Duodenal mucosa (tissue), 2 donors: ENCODE results near the gene ARSB.

Experiments
- H3K27ac ChIP-seq: one replicate; pipeline ENCODE4 v1.7.0; 2013; ENCODE audit warnings: low read depth, low read length
- H3K27me3 ChIP-seq, 2 donors: one replicate each; pipeline ENCODE4 v1.7.0; 2013; ENCODE audit warnings: low read length in 2 of 2, control low read depth in 1 of 2; ENCODE audit not compliant: insufficient read depth in 2 of 2, control insufficient read depth in 1 of 2
- H3K36me3 ChIP-seq, 2 donors: one replicate each; pipeline ENCODE4 v1.7.0; 2013; ENCODE audit warnings: low read length in 2 of 2, control low read depth in 1 of 2; ENCODE audit not compliant: insufficient read depth in 2 of 2, control insufficient read depth in 1 of 2
- H3K4me1 ChIP-seq, 2 donors: one replicate each; pipeline ENCODE4 v1.7.0; 2013; ENCODE audit warnings: low read length in 2 of 2, control low read depth in 1 of 2; ENCODE audit not compliant: insufficient read depth in 2 of 2, control insufficient read depth in 1 of 2
- H3K4me3 ChIP-seq, 2 donors: one replicate each; pipeline ENCODE4 v1.7.0; 2013; ENCODE audit warnings: low read length in 2 of 2, low read depth in 1 of 2
- H3K9ac ChIP-seq, 2 donors: one replicate each; pipeline ENCODE4 v1.7.0; 2013; ENCODE audit warnings: low read length in 2 of 2, low read depth in 1 of 2
- H3K9me3 ChIP-seq, 2 donors: one replicate each; pipeline ENCODE4 v1.7.0; 2013; ENCODE audit warnings: low read length in 2 of 2, control low read depth in 1 of 2; ENCODE audit not compliant: control insufficient read depth in 1 of 2

The ARSB gene

DNA sequence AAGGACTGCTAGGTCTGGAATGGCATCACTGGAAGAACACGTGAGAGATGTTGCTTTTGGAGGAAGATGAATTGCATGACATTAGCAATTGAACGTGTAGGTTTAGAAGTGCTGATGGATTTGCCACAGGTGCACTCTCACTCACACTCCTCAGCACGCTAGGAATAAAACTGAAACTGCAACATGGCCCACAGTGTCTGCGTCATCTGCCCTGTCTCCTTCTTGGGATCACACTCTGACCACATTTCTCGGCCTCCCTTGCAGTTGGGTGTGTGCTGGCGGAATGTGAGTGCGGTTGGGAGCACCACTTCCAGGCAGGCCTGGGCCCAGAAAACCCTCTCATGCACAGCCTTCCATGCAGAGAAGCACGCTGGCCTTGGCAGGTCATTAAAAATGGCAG lies 183.7 kb downstream of the ARSB start:
- Histone ChIP-seq H3K27ac (no peak overlapping the region), H3K4me1 (no peaks in the 10 kb centered on the region), H3K9me3 (peaks cover 0 to 5% of the 10 kb centered on the region in 2 donors), H3K4me3 (no peak overlapping the region), H3K27me3 (no peaks in the 10 kb centered on the region), H3K9ac (no peak overlapping the region), H3K36me3 (no peaks in the 10 kb centered on the region)

DNA sequence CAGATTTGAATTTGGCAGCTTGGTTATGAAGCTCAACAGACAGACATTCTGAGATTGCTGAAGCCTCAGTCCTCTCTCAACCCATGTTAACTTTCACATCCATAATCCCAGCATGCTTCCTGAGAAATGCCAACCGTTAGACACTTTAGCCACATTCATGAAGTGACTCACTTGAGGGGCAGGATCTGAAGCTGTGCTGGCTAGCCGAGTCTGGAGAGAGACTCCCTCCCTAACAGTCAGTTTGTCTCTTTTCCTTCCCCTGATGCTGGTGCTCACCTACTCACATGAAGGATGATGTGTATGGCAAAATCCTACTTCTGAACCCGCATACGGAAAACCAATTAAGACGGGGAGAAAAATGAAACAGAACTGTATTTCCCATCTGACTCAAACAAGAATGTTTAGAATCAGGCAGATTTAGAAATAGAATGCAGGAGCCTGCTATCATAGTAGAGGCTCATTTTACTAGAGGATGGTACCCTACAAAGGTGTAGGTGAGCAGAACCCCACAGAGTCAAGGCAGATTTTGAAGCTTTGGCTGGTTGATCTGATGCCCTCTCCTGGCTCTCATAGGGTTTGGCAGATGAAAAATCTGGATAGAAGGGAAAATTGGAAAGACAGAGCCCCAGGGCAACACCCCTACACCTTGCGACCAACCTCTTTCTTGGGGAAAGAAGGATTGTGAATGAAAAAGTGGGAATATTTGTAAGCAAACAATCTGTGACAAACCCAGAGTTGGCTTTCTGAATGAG lies 185.7 kb downstream of the ARSB start:
- H3K36me3 ChIP-seq: no peaks in the 10 kb centered on the region
- H3K4me3 ChIP-seq: no peak overlapping the region
- H3K9ac ChIP-seq: no peak overlapping the region
- H3K27me3 ChIP-seq: no peaks in the 10 kb centered on the region
- H3K4me1 ChIP-seq: no peaks in the 10 kb centered on the region
- H3K9me3 ChIP-seq: peaks cover 0 to 5% of the 10 kb centered on the region in 2 donors
- H3K27ac ChIP-seq: no peak overlapping the region

DNA sequence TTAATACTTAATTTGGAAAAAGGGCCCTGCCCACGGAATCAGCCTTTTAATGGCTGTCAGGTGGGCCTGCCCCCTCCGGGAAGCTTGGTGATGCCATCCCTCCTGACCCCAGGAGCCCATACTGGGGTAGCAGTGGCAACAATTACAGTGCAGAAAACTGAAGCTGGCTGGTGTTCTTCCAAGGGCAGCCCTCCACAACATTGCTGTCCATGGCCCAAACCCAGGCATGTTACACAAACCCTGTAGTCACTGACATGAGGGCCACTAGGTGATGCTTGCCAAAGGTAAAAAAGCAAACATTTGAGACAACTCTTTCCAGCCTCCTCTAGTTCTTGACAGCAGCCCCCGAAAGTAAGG lies 186.5 kb downstream of the ARSB start:
- H3K4me3 ChIP-seq: no peak overlapping the region
- no peaks in the 10 kb centered on the region for H3K27me3 ChIP-seq
- H3K27ac ChIP-seq: no peak overlapping the region
- no peak overlapping the region for H3K9ac ChIP-seq
- peaks cover 0 to 5% of the 10 kb centered on the region in 2 donors for H3K9me3 ChIP-seq
- no peaks in the 10 kb centered on the region for H3K36me3 ChIP-seq
- no peaks in the 10 kb centered on the region for H3K4me1 ChIP-seq

DNA sequence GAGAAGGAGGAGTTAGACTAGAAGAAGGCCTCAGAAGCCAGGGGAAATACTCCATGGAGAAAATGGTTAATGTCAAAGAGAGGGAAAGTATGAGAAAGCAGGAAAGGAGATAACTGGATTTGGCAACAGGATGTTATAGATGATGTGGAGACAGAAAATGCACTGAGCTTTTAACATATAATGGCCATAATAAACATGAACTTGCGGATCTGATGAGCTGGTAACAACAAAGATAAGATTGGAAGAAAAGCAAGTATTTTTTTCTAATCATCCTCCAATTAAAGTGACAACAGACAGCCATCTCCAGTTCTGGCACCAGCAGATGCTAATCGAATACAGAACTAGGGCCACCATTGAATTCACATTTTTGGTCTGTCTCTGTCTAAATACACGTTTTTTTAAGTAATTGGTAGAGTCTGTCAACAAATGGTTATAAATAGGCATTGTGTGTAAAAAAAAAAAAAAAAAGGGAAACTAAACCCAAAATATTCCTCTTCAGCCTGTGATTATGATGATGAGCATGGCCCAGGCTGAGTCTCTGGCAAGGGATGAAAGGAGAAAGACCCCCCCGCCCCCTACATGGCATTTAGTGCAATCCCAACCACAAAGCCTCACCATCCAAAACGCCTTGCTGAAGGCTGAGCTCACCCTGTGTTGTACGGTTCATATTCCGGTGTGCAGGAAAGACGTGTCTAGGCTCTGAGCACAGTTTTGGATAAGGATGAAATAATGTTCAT lies 187.0 kb downstream of the ARSB start:
- Histone ChIP-seq H3K27me3 (no peaks in the 10 kb centered on the region), H3K9ac (no peak overlapping the region), H3K27ac (no peak overlapping the region), H3K36me3 (no peaks in the 10 kb centered on the region), H3K4me3 (no peak overlapping the region), H3K9me3 (peaks cover 0 to 5% of the 10 kb centered on the region in 2 donors), H3K4me1 (no peaks in the 10 kb centered on the region)

DNA sequence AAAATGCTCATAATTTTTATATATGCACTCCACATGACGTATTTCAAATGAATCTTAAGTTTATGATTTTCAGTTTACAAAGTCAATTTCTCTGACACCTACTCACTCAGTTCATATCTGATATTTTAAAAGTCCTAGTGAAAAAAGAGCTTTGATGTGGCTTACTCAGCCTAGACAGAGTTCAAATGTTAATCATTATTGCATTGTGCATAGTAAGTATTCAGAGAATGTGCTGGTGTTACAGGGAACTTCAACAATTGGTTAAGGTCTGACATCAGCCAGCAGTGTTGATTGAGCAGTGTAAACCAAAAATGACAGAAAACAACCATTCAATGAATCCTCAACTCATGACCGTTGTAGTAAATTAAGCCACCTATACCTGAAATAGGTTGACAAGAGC lies 189.4 kb downstream of the ARSB start:
- H3K27me3 ChIP-seq: no peaks in the 10 kb centered on the region
- H3K9me3 ChIP-seq: no peaks in the 10 kb centered on the region
- H3K4me3 ChIP-seq: no peak overlapping the region
- no peak overlapping the region for H3K9ac ChIP-seq
- H3K27ac ChIP-seq: no peak overlapping the region
- H3K36me3 ChIP-seq: no peaks in the 10 kb centered on the region
- H3K4me1 ChIP-seq: no peaks in the 10 kb centered on the region

DNA sequence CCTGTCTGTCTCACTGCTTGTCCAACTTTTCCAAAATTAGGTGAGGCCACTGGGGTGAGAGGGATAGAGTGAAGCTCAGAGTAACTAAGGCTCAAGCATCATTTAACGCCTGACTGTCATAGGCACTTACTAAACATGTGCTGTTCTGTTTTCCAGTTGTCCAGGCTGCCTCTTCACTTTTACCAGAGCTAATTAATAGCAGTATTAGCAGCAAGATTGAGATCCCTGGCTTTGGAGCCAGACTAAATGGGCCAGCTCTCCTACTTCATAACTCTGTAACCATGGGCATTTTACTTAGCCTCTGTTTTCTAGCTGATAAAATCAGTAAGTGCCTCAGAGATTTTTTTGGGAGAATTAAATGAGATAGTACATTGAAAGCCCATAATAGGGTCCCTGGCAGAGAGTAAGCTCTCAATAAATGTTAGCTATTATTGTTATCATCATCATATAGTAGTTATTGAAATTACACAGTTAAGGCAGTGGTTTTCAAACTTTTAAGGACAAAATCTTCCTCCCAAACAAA lies 190.4 kb downstream of the ARSB start:
- no peaks in the 10 kb centered on the region for H3K36me3 ChIP-seq
- H3K9me3 ChIP-seq: no peaks in the 10 kb centered on the region
- no peaks in the 10 kb centered on the region for H3K4me1 ChIP-seq
- no peak overlapping the region for H3K4me3 ChIP-seq
- H3K9ac ChIP-seq: no peak overlapping the region
- no peaks in the 10 kb centered on the region for H3K27me3 ChIP-seq
- no peak overlapping the region for H3K27ac ChIP-seq

DNA sequence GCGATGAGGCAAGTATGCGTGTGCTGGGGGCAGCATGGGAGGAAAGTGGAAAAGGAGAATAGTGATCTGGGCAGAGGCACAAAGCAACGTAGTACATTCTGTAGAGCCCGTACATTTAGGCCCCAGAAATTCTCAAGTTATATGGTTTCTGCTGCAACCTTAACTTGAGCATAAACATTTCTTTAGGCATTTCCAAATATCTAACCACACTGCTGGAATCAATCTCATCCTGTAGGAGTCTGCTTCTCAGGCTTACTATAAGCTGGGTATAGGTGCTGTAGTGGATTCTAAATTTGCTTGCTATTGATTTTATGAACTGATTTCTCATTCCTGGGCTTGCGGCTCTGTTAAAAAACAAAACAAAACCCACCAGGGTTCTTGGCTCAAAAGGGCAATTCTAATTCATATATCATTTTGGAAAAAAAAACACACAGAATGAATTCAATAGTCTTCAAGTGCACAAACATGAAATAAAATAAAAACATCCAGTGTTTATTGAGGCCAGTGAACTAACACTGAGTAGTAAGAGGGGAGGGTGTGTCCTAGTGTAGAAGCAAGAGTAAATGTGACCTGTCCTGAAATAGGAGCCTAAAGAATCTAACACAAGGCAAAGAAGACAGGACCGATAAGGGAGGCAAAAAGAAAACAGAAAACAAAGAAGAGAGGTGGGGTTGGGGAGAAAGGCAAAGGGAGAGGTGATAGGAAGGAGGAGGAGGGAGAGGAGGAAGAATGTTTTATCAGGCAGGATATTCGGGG lies 191.0 kb downstream of the ARSB start:
- Histone ChIP-seq H3K9ac (no peak overlapping the region), H3K9me3 (no peaks in the 10 kb centered on the region), H3K4me1 (no peaks in the 10 kb centered on the region), H3K27ac (no peak overlapping the region), H3K27me3 (no peaks in the 10 kb centered on the region), H3K36me3 (no peaks in the 10 kb centered on the region), H3K4me3 (no peak overlapping the region)

DNA sequence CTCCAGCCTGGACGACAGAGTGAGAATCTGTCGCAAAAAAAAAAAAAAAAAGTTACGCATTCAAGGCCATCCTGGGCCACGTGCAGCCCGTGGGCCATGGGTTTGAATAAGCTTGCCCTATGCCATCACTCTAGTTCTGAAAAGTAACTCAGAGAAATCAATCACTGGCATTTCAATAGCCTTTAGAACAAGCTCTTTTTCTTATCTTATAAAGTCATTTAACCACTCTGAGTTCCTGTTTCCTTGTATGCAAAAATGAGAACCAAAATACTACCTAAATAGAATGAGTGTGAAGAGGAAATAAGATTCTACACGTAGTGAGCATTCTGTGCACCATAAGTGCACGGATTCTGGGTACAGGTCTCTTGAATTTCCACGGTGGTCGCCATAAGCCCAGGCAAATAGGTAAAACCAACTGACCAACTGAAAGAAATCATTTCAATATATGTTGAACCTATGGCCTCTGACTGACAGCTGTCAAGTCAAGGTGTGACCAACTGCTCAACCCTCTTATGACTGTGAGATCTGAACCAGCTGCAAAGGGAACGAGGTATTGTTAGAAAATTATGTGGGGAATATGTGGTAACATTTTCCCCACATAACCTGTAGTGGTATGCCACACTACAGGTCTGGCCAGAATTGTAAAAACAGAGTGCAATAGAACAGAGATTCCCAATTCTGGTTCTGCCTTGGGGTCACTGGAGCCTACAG lies 192.6 kb downstream of the ARSB start:
- H3K4me3 ChIP-seq: no peak overlapping the region
- no peaks in the 10 kb centered on the region for H3K36me3 ChIP-seq
- H3K4me1 ChIP-seq: no peaks in the 10 kb centered on the region
- no peaks in the 10 kb centered on the region for H3K27me3 ChIP-seq
- no peak overlapping the region for H3K27ac ChIP-seq
- H3K9me3 ChIP-seq: no peaks in the 10 kb centered on the region
- H3K9ac ChIP-seq: no peak overlapping the region

DNA sequence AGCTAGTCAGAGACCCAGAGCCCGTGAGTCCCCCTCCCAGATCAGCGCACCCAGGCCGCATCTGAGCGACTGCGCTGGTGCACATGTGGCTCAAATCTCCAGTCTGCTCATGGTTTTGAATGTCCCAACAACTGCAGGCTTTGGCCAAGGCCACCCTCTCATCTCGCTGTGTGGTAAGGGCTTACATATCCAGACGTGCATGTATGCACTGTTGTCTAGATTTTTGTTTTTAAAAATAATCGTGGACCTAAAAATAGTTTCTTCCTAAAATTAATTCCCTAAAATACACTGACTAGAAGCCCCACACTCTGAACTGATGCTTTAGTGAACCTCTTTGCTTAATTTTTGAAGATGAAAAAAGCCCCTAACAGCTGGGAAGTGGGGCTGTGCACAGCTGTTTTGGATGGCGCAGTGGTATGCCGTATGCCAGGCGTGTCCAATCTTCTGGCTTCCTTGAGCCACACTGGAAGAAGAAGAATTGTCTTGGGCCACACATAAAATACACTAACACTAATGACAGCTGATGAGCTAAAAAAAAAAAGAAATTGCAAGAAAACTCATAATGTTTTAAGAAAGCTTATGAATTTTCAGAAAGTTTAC lies 193.5 kb downstream of the ARSB start:
- no peak overlapping the region for H3K9ac ChIP-seq
- H3K36me3 ChIP-seq: no peaks in the 10 kb centered on the region
- H3K27ac ChIP-seq: no peak overlapping the region
- no peaks in the 10 kb centered on the region for H3K9me3 ChIP-seq
- no peaks in the 10 kb centered on the region for H3K27me3 ChIP-seq
- no peak overlapping the region for H3K4me3 ChIP-seq
- H3K4me1 ChIP-seq: no peaks in the 10 kb centered on the region
